A549 treated with DMSO at 1 μM for 4 hours (cell line): ENCODE data around the gene MYCL. TPM values are rescaled to one million over a fixed set of nuclear protein-coding genes. Genes with fewer than 3 reads are reported as not detected.

ENCODE experiments used
- total RNA-seq: library from RNA; stranded (reverse); fragments of 200-300 nt; extraction: Qiagen RNA extraction; gene quantifications from 5 replicates; pipeline ENCODE4 v1.2.3, GENCODE V29; 2022; ENCODE audit warnings: low read depth

The MYCL gene
- total RNA-seq = 1.1 to 1.6 TPM (median 1.3 TPM) in 5 replicates

GRCh38 chr1:39901714-39902459, at the start of gene MYCL:
MYCL (minus strand) TSS chr1:39901917; CDS start chr1:39901434, 483 bp downstream.

Other genes starting within 250 kb of the MYCL start
- not detected in 5 replicates for gene NT5C1A, start 229.8 kb downstream of the MYCL start, total RNA-seq
- 0.26 to 0.42 TPM (median 0.33 TPM) in 5 replicates for gene HPCAL4, start 210.5 kb downstream of the MYCL start, total RNA-seq
- gene PPIE, start 163.0 kb downstream of the MYCL start, total RNA-seq = 39.1 to 40.2 TPM (median 39.7 TPM) in 5 replicates
- gene OXCT2, start 130.6 kb downstream of the MYCL start, total RNA-seq = 0.39 to 0.66 TPM (median 0.45 TPM) in 5 replicates
- 3.8 to 4.8 TPM (median 4.4 TPM) in 5 replicates for gene BMP8B, start 113.1 kb downstream of the MYCL start, total RNA-seq
- gene TRIT1, start 18.4 kb downstream of the MYCL start, total RNA-seq = 16.0 to 18.3 TPM (median 16.6 TPM) in 5 replicates
- gene MFSD2A, start 53.2 kb upstream of the MYCL start, total RNA-seq = 4.0 to 5.9 TPM (median 4.6 TPM) in 5 replicates
- gene CAP1, start 138.8 kb upstream of the MYCL start, total RNA-seq = 208 to 265 TPM (median 230 TPM) in 5 replicates
- gene PPT1, start 195.3 kb upstream of the MYCL start, total RNA-seq = 63.0 to 79.8 TPM (median 71.1 TPM) in 5 replicates